ENCODE data around the gene GCN1.

Gene GCN1

GRCh38 chr12:120167529-120168095 is 26.9 kb downstream of the GCN1 start:
- H3K4me1 ChIP-seq: no peaks in the 10 kb centered on the region
- H3K9me3 ChIP-seq (ENCODE audit: control insufficient read depth, low read length): no peaks in the 10 kb centered on the region
- no peak overlapping the region for H3K4me3 ChIP-seq (ENCODE audit: low read depth, low read length)
- H3K79me2 ChIP-seq: no peaks in the 10 kb centered on the region
- no peak overlapping the region for H3K27ac ChIP-seq
- H2AFZ ChIP-seq: no peak overlapping the region
- no peak for TF ChIP-seq CTCF (IDR thresholded peaks at IDR 0.05)
- no peaks in the 10 kb centered on the region for H3K36me3 ChIP-seq (ENCODE audit: control insufficient read depth, insufficient read depth, low read length)
- H3K4me2 ChIP-seq (ENCODE audit: low read length): no peak overlapping the region
- no peak overlapping the region for H3K9ac ChIP-seq
- H3K27me3 ChIP-seq (ENCODE audit: control insufficient read depth, insufficient read depth, low read length): no peaks in the 10 kb centered on the region

- no peak overlapping the region for H3K4me2 ChIP-seq (ENCODE audit: low read length)
- H3K36me3 ChIP-seq (ENCODE audit: control insufficient read depth, insufficient read depth, low read length): no peaks in the 10 kb centered on the region
- H3K27ac ChIP-seq: no peak overlapping the region
- H3K4me1 ChIP-seq: no peaks in the 10 kb centered on the region
- H3K9me3 ChIP-seq (ENCODE audit: control insufficient read depth, low read length): no peaks in the 10 kb centered on the region
- no peaks in the 10 kb centered on the region for H3K79me2 ChIP-seq
- no peak overlapping the region for H2AFZ ChIP-seq
- no peak overlapping the region for H3K4me3 ChIP-seq (ENCODE audit: low read depth, low read length)
- no peaks in the 10 kb centered on the region for H3K27me3 ChIP-seq (ENCODE audit: control insufficient read depth, insufficient read depth, low read length)
- no peak for TF ChIP-seq CTCF (IDR thresholded peaks at IDR 0.05)
- H3K9ac ChIP-seq: no peak overlapping the region
Observed at GRCh38 chr12:120164293-120164692, 30.2 kb downstream of the GCN1 start.

- H2AFZ ChIP-seq: no peak overlapping the region
- H3K4me2 ChIP-seq (ENCODE audit: low read length): no peak overlapping the region
- no peaks in the 10 kb centered on the region for H3K79me2 ChIP-seq
- H3K4me1 ChIP-seq: no peaks in the 10 kb centered on the region
- H3K27ac ChIP-seq: no peak overlapping the region
- H3K27me3 ChIP-seq (ENCODE audit: control insufficient read depth, insufficient read depth, low read length): no peaks in the 10 kb centered on the region
- no peak for TF ChIP-seq CTCF (IDR thresholded peaks at IDR 0.05)
- H3K4me3 ChIP-seq (ENCODE audit: low read depth, low read length): no peak overlapping the region
- H3K36me3 ChIP-seq (ENCODE audit: control insufficient read depth, insufficient read depth, low read length): no peaks in the 10 kb centered on the region
- no peaks in the 10 kb centered on the region for H3K9me3 ChIP-seq (ENCODE audit: control insufficient read depth, low read length)
- no peak overlapping the region for H3K9ac ChIP-seq
Observed at GRCh38 chr12:120162763-120163162, 31.8 kb downstream of the GCN1 start.

- Histone ChIP-seq H3K79me2 (no peaks in the 10 kb centered on the region), H3K4me3 (ENCODE audit: low read depth, low read length) (no peak overlapping the region), H2AFZ (no peak overlapping the region), H3K9ac (no peak overlapping the region), H3K36me3 (ENCODE audit: control insufficient read depth, insufficient read depth, low read length) (no peaks in the 10 kb centered on the region), H3K4me1 (no peaks in the 10 kb centered on the region), H3K4me2 (ENCODE audit: low read length) (no peak overlapping the region), H3K9me3 (ENCODE audit: control insufficient read depth, low read length) (no peaks in the 10 kb centered on the region), H3K27me3 (ENCODE audit: control insufficient read depth, insufficient read depth, low read length) (no peaks in the 10 kb centered on the region), H3K27ac (no peak overlapping the region)
- no peak for TF ChIP-seq CTCF (IDR thresholded peaks at IDR 0.05)
Observed at GRCh38 chr12:120161852-120162251, 32.7 kb downstream of the GCN1 start.

GRCh38 chr12:120159509-120160237 is 34.8 kb downstream of the GCN1 start:
- Histone ChIP-seq H2AFZ (no peak overlapping the region), H3K4me1 (no peaks in the 10 kb centered on the region), H3K4me3 (ENCODE audit: low read depth, low read length) (no peak overlapping the region), H3K36me3 (ENCODE audit: control insufficient read depth, insufficient read depth, low read length) (no peaks in the 10 kb centered on the region), H3K79me2 (no peaks in the 10 kb centered on the region), H3K27ac (no peak overlapping the region), H3K4me2 (ENCODE audit: low read length) (no peak overlapping the region), H3K9me3 (ENCODE audit: control insufficient read depth, low read length) (no peaks in the 10 kb centered on the region), H3K9ac (no peak overlapping the region), H3K27me3 (ENCODE audit: control insufficient read depth, insufficient read depth, low read length) (no peaks in the 10 kb centered on the region)
- no peak for TF ChIP-seq CTCF (IDR thresholded peaks at IDR 0.05)

All from parathyroid adenoma (tissue), 2 donors.